GM18498 (cell line): ENCODE measurements around the gene SLC26A5.

Source experiments
- ATAC-seq: cut with Tn5 transposase; IDR thresholded peaks from one replicate; pipeline ENCODE4 v1.9.1; 2021; ENCODE audit warnings: mild to moderate bottlenecking, moderate library complexity; ENCODE audit not compliant: unreplicated experiment

SLC26A5 gene

DNA sequence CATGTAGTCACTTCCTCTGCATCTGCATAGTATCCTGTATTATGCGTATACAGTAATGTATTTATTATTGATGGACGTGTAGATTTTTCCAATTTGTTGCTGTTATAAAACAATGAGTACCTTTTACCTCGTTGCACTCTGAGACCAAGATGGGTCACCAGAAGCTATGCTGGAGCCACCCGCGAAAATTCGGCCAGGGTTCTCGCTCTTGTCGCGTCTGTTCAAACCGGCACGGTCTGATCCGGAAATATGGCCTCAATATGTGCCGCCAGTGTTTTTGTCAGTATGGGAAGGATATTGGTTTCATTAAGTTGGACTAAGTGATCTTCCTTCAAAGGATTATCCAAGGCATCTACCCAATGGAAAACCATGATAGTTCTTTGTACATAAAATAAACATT lies 97.6 kb downstream of the SLC26A5 start:
- no peak for ATAC-seq

GRCh38 chr7:103347507-103348267 lies 98.3 kb downstream of the SLC26A5 start, which contains the start of gene PSMC2:
TSS of gene PSMC2 (plus strand) at chr7:103347643. CDS start at chr7:103347712, 69 bp downstream.
- peak; percentile 64 for ATAC-seq

- no peak for ATAC-seq
Measured at GRCh38 chr7:103346396-103346795, 99.6 kb downstream of the SLC26A5 start.

DNA sequence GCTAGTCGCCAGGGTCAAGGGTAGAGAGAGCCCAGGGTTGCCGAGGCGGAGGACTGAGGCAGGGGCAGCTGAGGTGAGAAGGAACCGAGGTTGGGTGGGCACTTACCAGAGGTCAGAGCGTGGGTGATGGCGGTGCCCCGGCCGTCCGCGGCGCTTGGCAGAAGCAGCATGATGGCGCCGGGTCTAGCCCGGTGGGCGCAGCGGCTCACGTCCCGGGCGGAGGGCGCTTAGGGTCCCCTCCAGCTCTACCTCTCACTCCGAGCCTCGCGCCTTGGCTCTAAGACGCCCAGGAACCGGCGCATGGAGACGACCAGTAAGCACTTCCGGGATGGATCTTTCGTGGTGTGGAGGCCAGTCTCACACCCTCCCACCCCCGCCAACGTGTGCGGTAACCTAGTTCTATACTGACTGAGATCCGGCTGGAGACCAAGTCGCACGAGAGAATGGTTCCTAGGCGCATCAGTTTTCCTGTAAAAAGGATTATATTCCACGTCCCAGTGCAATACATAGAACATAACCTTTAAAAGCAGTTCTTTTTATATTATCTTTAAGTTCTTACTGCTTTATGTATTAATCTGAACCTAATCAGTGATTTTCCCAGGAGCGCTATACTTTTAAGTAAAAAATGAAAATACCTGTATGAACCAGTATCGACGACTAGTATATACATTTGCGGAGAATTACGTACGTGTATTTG lies 101.4 kb downstream of the SLC26A5 start, which contains the start of gene DNAJC2:
TSS of gene DNAJC2 (minus strand) at position 315 of the 697 bp plus-strand sequence. CDS start at position 170, 145 bp downstream.
- peak; percentile 81 for ATAC-seq

DNA sequence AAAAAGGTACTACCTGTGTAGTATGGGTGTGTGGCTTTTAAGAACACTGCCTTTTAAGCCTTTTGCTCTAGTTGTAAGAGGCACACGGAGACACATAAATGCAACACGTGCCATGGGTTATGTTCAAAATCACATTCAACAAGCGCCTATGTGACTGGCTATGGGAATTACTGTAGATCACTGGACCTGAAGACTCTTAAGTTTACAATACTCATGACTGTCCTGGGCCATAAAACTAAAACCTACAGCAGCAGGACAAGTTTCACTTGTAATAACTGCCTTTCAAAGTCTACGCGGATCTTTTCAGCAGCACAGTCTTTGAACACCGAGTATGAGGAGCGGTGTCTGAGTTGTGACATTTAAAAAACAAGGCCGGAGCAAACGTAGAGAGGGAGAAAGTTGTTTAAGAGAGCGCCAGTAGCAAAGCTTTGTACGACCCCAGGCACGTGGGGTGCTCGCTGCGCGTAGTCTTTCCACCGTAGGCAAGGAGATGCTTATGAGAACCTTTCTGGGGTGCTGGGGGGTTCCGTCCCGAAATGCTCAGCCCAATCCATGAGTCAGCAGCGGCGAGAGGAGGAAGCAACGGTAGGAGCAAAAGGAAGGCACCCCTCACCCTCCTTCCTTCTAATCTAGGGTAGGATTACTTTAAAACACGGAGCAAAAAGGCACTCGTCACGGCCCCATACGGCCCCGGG lies 102.1 kb downstream of the SLC26A5 start:
- ATAC-seq: peak; percentile 11

- no peak for ATAC-seq
Measured at GRCh38 chr7:103343332-103343731, 102.7 kb downstream of the SLC26A5 start.

DNA sequence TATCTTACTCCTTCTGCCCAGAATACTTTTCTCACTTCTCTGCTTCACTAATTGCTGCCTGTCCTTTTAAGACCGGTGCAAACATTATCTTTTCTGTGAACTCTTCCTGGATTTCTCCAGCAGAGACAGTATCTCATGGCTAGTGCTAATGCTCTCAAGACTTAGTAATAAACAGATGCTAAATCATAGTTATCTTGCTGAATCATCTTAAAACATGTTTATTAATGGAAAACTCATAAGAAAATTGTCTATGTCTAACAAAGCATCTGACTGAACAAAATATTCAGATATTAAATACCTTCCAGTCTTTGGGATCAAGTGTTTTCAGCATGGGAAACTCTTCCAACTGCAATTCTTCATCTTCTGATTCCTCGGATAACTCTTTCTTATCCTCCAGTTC lies 104.5 kb downstream of the SLC26A5 start:
- ATAC-seq: no peak

DNA sequence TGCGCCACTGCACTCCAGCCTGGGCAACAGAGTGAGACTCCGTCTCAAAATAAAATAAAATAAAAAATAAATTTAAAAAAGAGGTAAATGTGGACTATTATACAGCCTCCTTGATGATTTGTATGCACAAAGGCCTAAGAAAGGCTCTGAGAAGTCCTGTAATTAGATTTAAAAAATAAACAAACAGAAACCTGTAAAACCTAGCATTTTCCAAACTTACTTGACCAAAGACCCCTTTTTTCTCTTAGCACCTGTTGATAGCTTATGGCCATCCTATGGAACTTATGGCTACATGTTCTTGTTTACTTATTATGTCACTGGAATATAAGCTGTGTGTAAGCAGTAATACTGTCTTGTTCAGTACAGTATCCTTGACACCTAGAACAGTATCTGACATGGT lies 107.1 kb downstream of the SLC26A5 start:
- ATAC-seq: no peak

- no peak for ATAC-seq
Measured at GRCh38 chr7:103336761-103337160, 109.2 kb downstream of the SLC26A5 start.

- no peak for ATAC-seq
Measured at GRCh38 chr7:103325744-103326143, 120.3 kb downstream of the SLC26A5 start.
